K562 (cell line): ENCODE data around the gene GNAZ. TPM values are rescaled to one million over a fixed set of nuclear protein-coding genes. Genes with fewer than 3 reads are reported as not detected.

Experiments used
- ATAC-seq: fragments of 200-7000 bp; cut with Tn5 transposase; 3 replicates; pipeline ENCODE4 v1.9.1; 2020; ENCODE audit warnings: moderate library complexity
- BruUV-seq: library from RNA; stranded (reverse); fragments of 400-500 nt; replicated peaks from 2 replicates; lab custom pipeline; 2021; lab: Mats Ljungman, UMichigan
- CTCF ChIA-PET: fragments of 300-600 bp; formaldehyde crosslinking; extraction: SDS; loops from one replicate; lab custom pipeline; 2021; ENCODE audit warnings: low intra/inter-chr PET ratio; lab: Yijun Ruan, JAX
- POLR2A ChIA-PET: fragments of 300-600, 350-650 bp; sonication (Branson Sonifier 250); formaldehyde crosslinking; extraction: SDS; loops from one replicate; lab custom pipeline; 2021; ENCODE audit warnings: antibody characterized with exemption, inconsistent platforms; lab: Yijun Ruan, JAX
- DNase-seq, 4 experiments: peaks; one replicate each; pipeline versions ENCODE4 v3.0.0 to v3.0.0-alpha.2; 2011 to 2018; ENCODE audit warnings: low spot score in 3 of 4, mixed read lengths in 3 of 4; ENCODE audit errors: extremely low read depth in 1 of 4
- FAIRE-seq: peaks from 2 replicates; lab custom pipeline; 2011; peaks lifted over from hg19 to GRCh38; lab: Jason Lieb, UNC
- H2AFZ ChIP-seq: 2 replicates; pipeline ENCODE4 v1.6.0; 2011; ENCODE audit warnings: low read depth, low read length, control low read depth, inconsistent platforms
- H3K27ac ChIP-seq: fragments of 200-600 bp; 3 replicates; pipeline ENCODE4 v1.8.0; 2011; ENCODE audit warnings: low read depth, mild to moderate bottlenecking, control low read depth, inconsistent platforms, low read length, moderate library complexity, mixed read lengths; ENCODE audit errors: extremely low read depth
- H3K27me3 ChIP-seq, 2 experiments: fragments of 300-600 bp in 1 of 2; 2 replicates in 1 of 2; 3 replicates in 1 of 2; pipeline versions ENCODE4 v1.6.0 to v1.8.0; 2011; ENCODE audit warnings: inconsistent platforms in 2 of 2, low read length in 2 of 2, mild to moderate bottlenecking in 1 of 2, mixed read lengths in 1 of 2, moderate library complexity in 1 of 2; ENCODE audit not compliant: control insufficient read depth in 2 of 2, insufficient read depth in 2 of 2
- H3K36me3 ChIP-seq: fragments of 300-600 bp; 3 replicates; pipeline ENCODE4 v1.8.0; 2011; ENCODE audit warnings: mild to moderate bottlenecking, low read length, inconsistent platforms; ENCODE audit not compliant: control insufficient read depth, insufficient read depth
- H3K4me1 ChIP-seq, 2 experiments: fragments of 200-600 bp in 1 of 2; replicated peaks in 1 of 2; 2 replicates in 1 of 2; 3 replicates in 1 of 2; pipeline versions ENCODE4 v1.5.1 to v1.8.0; 2011; ENCODE audit warnings: inconsistent platforms in 2 of 2, low read length in 2 of 2, mild to moderate bottlenecking in 1 of 2, mixed read lengths in 1 of 2, moderate library complexity in 1 of 2; ENCODE audit not compliant: control insufficient read depth in 2 of 2, insufficient read depth in 2 of 2
- H3K4me2 ChIP-seq: 2 replicates; pipeline ENCODE4 v1.6.1; 2011; ENCODE audit warnings: low read length, control low read depth, inconsistent platforms, mixed read lengths; ENCODE audit not compliant: insufficient read depth
- H3K4me3 ChIP-seq: fragments of 200-600 bp; sonication (generic), shearing (Covaris generic); 2 replicates; pipeline ENCODE4 v1.5.1; 2016; ENCODE audit warnings: control low read depth, inconsistent platforms
- H3K79me2 ChIP-seq: fragments of 200-600 bp; 3 replicates; pipeline ENCODE4 v1.8.0; 2011; ENCODE audit warnings: low read length, inconsistent platforms; ENCODE audit not compliant: control insufficient read depth, insufficient read depth
- H3K9ac ChIP-seq, 2 experiments: 2 replicates each; pipeline versions ENCODE4 v1.6.0 to v1.6.1; 2011; ENCODE audit warnings: low read depth in 2 of 2, low read length in 2 of 2, control low read depth in 1 of 2, inconsistent platforms in 1 of 2, mild to moderate bottlenecking in 1 of 2, mixed read lengths in 1 of 2; ENCODE audit not compliant: insufficient read depth in 1 of 2
- H3K9me1 ChIP-seq: one replicate; pipeline ENCODE4 v1.6.0; 2011; ENCODE audit warnings: inconsistent platforms, mild to moderate bottlenecking, low read length, moderate library complexity; ENCODE audit not compliant: control insufficient read depth, insufficient read depth
- H3K9me3 ChIP-seq: replicated peaks from 2 replicates; pipeline ENCODE4 v1.5.1; 2011; ENCODE audit warnings: low read depth, low read length, inconsistent platforms; ENCODE audit not compliant: control insufficient read depth, insufficient read depth
- H4K20me1 ChIP-seq: replicated peaks from 2 replicates; pipeline ENCODE4 v1.6.1; 2011; ENCODE audit warnings: low read length, inconsistent platforms, mixed read lengths; ENCODE audit not compliant: control insufficient read depth, insufficient read depth
- KAT8 ChIP-seq: fragments of 450-650 bp; IDR thresholded peaks from 2 replicates; pipeline ENCODE4 v1.6.1; 2016; ENCODE audit warnings: low read depth, mild to moderate bottlenecking
- KLF10 ChIP-seq: fragments of 250-450 bp; sonication (Bioruptor Pico); IDR thresholded peaks from 2 replicates; pipeline ENCODE4 v1.6.1; 2021; ENCODE audit warnings: matching md5 sums
- LCOR ChIP-seq: sonication (generic); formaldehyde crosslinking; IDR thresholded peaks from 2 replicates; pipeline ENCODE4 v1.8.0; 2022; ENCODE audit warnings: mild to moderate bottlenecking, missing genetic modification reagents
- NFRKB ChIP-seq: fragments of 450-650 bp; IDR thresholded peaks from 2 replicates; pipeline ENCODE4 v1.6.1; 2016; ENCODE audit warnings: low read depth
- NFYB ChIP-seq: IDR thresholded peaks from 2 replicates; pipeline ENCODE4 v1.6.1; 2011; ENCODE audit warnings: mild to moderate bottlenecking, moderate library complexity; ENCODE audit not compliant: insufficient read length; ENCODE audit errors: extremely low read depth
- POLR2B ChIP-seq: fragments of 450-650 bp; IDR thresholded peaks from 2 replicates; pipeline ENCODE4 v1.6.1; 2018; ENCODE audit warnings: low read depth; ENCODE audit not compliant: partially characterized antibody
- RUNX1 ChIP-seq: sonication (generic); IDR thresholded peaks from 2 replicates; pipeline ENCODE4 v1.6.1; 2016; ENCODE audit warnings: antibody characterized with exemption, low read depth
- SAP30 ChIP-seq: fragments of 200-600 bp; sonication (generic); IDR thresholded peaks from 2 replicates; pipeline ENCODE4 v1.6.1; 2012; ENCODE audit warnings: borderline replicate concordance, low read depth, mild to moderate bottlenecking, moderate library complexity, low read length, control low read depth, inconsistent platforms; ENCODE audit not compliant: insufficient read depth, poor library complexity, severe bottlenecking
- SIN3A ChIP-seq, 2 experiments: fragments of 150-350 bp in 1 of 2; IDR thresholded peaks; 2 replicates each; pipeline ENCODE4 v1.6.1; 2011 to 2016; ENCODE audit warnings: borderline replicate concordance in 2 of 2, low read depth in 2 of 2, low read length in 2 of 2, mild to moderate bottlenecking in 2 of 2, moderate library complexity in 2 of 2; ENCODE audit not compliant: control insufficient read depth in 1 of 2
- SIN3B ChIP-seq: fragments of 450-650 bp; IDR thresholded peaks from 2 replicates; pipeline ENCODE4 v1.6.1; 2017; ENCODE audit warnings: low read depth, mild to moderate bottlenecking, moderate library complexity
- TBL1XR1 ChIP-seq, 2 experiments: IDR thresholded peaks; 2 replicates each; pipeline ENCODE4 v1.6.1; 2012; ENCODE audit warnings: improper control_type of control experiment in 2 of 2, low read length in 2 of 2, mild to moderate bottlenecking in 1 of 2
- TCF3 ChIP-seq: sonication (generic); formaldehyde crosslinking; IDR thresholded peaks from 2 replicates; pipeline ENCODE4 v1.4.0; 2020; ENCODE audit warnings: mild to moderate bottlenecking, missing genetic modification reagents
- XRCC4 ChIP-seq: IDR thresholded peaks from one replicate; pipeline ENCODE4 v1.6.1; 2011; ENCODE audit not compliant: insufficient read depth, insufficient read length; ENCODE audit errors: extremely low read depth
- ZNF133 ChIP-seq: fragments of 250-450 bp; sonication (Bioruptor Pico); IDR thresholded peaks from 2 replicates; pipeline ENCODE4 v1.4.0; 2020; ENCODE audit warnings: mild to moderate bottlenecking
- ZNF76 ChIP-seq: fragments of 250-450 bp; sonication (Bioruptor Pico); IDR thresholded peaks from 2 replicates; pipeline ENCODE4 v1.4.0; 2020; ENCODE audit warnings: mild to moderate bottlenecking, moderate library complexity, borderline replicate concordance
- WGBS: fragments of 100-300 bp; shearing (Covaris generic); methylation state at CpG from one replicate; pipeline ENCODE4 v1.1.6; 2016; ENCODE audit warnings: low coverage, mixed read lengths; ENCODE audit not compliant: insufficient coverage; ENCODE audit errors: missing lambda C conversion rate; 5-methylcytosine and 5-hydroxymethylcytosine counted together
- in situ Hi-C: fragments of 300-500 bp; cut with MboI; formaldehyde crosslinking; loops from 4 replicates; pipeline ENCODE4 v1.15.0; 2018; ENCODE audit warnings: inconsistent platforms, mixed read lengths
- intact Hi-C: fragments of 100-400 bp; cut with micrococcal nuclease; formaldehyde crosslinking; loops from 2 replicates; pipeline ENCODE4 v1.14.2; 2022
- polyA plus RNA-seq, 8 experiments: library from polyadenylated mRNA; depleted of rRNA in 4 of 8; stranded (reverse) in 5 of 8; unstranded in 3 of 8; fragments of >200 nt; fragmentation: Nextera tagmentation in 2 of 8; fragmentation: Illumina TruSeq in 1 of 8; extraction: Ambion mirVana in 2 of 8; extraction: Trizol in 1 of 8; gene quantifications; 2 replicates each; pipeline versions ENCODE4 v1.2.1 to v1.2.3, GENCODE V29; 2011 to 2014; ENCODE audit warnings: inconsistent platforms in 1 of 8, missing spikeins in 1 of 8
- total RNA-seq, 7 experiments: library from RNA; depleted of rRNA in 6 of 7; stranded (reverse); fragments of >200 nt in 6 of 7; fragmentation: Illumina TruSeq in 2 of 7; extraction: Trizol in 2 of 7; gene quantifications; 2 replicates each; pipeline versions ENCODE4 v1.2.1 to v1.2.3, GENCODE V29; 2011 to 2021; ENCODE audit warnings: low replicate concordance in 1 of 7
- TF ChIP-seq, protein P1 (sequence below), 2 experiments: fragments of 450-650 bp in 1 of 2; sonication (generic) in 1 of 2; formaldehyde crosslinking; conservative IDR thresholded peaks; 2 replicates each; pipeline versions ENCODE4 v1.4.0 to v1.8.1; 2020 to 2022; ENCODE audit warnings: mild to moderate bottlenecking in 1 of 2, missing genetic modification reagents in 1 of 2
- TF ChIP-seq, protein P2 (sequence below): fragments of 250-450 bp; sonication (Bioruptor Pico); IDR thresholded peaks from 2 replicates; pipeline ENCODE4 v1.9.0; 2021; ENCODE audit warnings: mild to moderate bottlenecking, inconsistent platforms
- TF ChIP-seq, protein P3 (sequence below): fragments of 250-450 bp; sonication (Bioruptor Pico); IDR thresholded peaks from 2 replicates; pipeline ENCODE4 v1.5.0; 2021

The GNAZ gene
- total and polyA plus RNA-seq, 9 of the 15 experiments (the other 6 are each of a cell fraction or from before 2014, with no cell fraction given), result 0.04 to 0.22 (median 0.13) TPM; not detected in 3

DNA sequence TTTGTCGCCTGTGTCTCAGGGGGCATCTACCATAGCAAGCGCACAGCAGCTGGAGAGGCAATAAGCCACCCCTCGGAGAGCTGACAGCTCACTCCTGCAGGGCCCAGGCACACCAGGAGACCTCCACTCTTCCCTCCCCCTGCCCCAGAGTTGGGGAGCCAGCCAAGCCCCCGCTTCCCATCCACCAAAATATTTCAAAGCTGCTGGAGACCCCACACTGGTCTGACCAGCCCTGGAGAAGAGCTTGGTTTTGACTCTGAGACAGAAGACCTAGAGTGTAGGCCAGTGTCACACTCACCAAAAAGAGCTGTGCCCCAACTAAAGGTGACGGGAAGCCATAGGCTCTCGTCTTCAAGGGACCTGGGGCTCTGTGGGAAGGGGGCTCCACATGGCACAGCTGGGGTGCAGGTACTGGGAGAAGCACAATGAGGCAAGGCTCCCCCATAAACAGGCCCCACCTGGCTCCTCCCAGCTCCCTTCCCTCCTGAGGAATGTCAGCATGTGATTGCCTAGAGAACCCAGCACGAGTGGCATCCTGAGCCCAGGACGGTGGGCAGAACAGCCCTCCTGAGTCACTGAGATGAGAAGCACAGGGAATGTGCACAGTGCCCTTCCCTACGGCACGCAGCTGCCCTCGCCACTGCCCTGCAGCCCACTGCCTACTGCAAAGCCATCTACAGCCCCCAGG, 5.8 kb upstream of the GNAZ start:
- Histone ChIP-seq H2AFZ (no peak overlapping the region), H4K20me1 (peaks cover 85% of the 10 kb centered on the region), H3K4me3 (no peak overlapping the region), H3K79me2 (no peaks in the 10 kb centered on the region), H3K9me1 (no peaks in the 10 kb centered on the region), H3K27ac (no peak overlapping the region), H3K27me3 (peaks cover 55 to 100% of the 10 kb centered on the region in 2 experiments), H3K4me1 (peaks cover under 1 to 7% of the 10 kb centered on the region in 2 experiments; a peak in 2 of 5 replicates), H3K4me2 (no peak overlapping the region), H3K9me3 (no peaks in the 10 kb centered on the region), H3K9ac (peak overlapping the region in 1 of 2 experiments; percentile 2; a peak in 1 of 4 replicates), H3K36me3 (no peaks in the 10 kb centered on the region)
- WGBS, result under 1% methylated on average over 11 of the region's 11 CpGs
- in situ Hi-C loops, result no loop called here
- FAIRE-seq (no peak), DNase-seq (no peak), ATAC-seq (peak; percentile 1; the same call in 1 of the 3 replicates)
- ChIA-PET POLR2A (interaction anchor here (0.7 to 9.0 kb wide), 15 partner anchors 9 to 353 kb away, joined by 3 to 100 read pairs (median 5); partner anchors contain the start of gene GNAZ), CTCF (interaction anchor here (0.5 kb wide), 1 partner anchor 37 kb away, joined by 5 read pairs; no protein-coding TSS in a partner anchor)
- intact Hi-C loops, result no loop called here
- no TSS peak for BruUV-seq
- no peak for TF ChIP-seq LCOR (CRISPR knock-in tag)
- no peak for TF ChIP-seq NFYB
- no peak for TF ChIP-seq KAT8
- no peak for TF ChIP-seq TCF3 (CRISPR knock-in tag)
- 0 out of 4 replicates have a peak, but pooled peaks of 1 of the 2 experiments have one; percentile 1 for TF ChIP-seq TBL1XR1 (IDR thresholded peaks at IDR 0.05; ENCODE audit: low read length in 2 of 2)
- TF ChIP-seq POLR2B, result no peak
- TF ChIP-seq SIN3B, result no peak
- no peak for TF ChIP-seq XRCC4
- no peak for TF ChIP-seq RUNX1
- TF ChIP-seq ZNF133 (CRISPR knock-in tag), result no peak
- TF ChIP-seq SIN3A (IDR thresholded peaks at IDR 0.05; ENCODE audit: borderline replicate concordance in 2 of 2, control insufficient read depth in 1 of 2, low read depth in 2 of 2, low read length in 2 of 2), result no peak
- no peak for TF ChIP-seq SAP30
- TF ChIP-seq, protein P1, sequence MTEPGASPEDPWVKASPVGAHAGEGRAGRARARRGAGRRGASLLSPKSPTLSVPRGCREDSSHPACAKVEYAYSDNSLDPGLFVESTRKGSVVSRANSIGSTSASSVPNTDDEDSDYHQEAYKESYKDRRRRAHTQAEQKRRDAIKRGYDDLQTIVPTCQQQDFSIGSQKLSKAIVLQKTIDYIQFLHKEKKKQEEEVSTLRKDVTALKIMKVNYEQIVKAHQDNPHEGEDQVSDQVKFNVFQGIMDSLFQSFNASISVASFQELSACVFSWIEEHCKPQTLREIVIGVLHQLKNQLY (CRISPR knock-in tag; conservative IDR thresholded peaks at IDR 0.05), result 0 out of 4 replicates have a peak, but pooled peaks of 1 of the 2 experiments have one; percentile 34
- TF ChIP-seq, protein P2, sequence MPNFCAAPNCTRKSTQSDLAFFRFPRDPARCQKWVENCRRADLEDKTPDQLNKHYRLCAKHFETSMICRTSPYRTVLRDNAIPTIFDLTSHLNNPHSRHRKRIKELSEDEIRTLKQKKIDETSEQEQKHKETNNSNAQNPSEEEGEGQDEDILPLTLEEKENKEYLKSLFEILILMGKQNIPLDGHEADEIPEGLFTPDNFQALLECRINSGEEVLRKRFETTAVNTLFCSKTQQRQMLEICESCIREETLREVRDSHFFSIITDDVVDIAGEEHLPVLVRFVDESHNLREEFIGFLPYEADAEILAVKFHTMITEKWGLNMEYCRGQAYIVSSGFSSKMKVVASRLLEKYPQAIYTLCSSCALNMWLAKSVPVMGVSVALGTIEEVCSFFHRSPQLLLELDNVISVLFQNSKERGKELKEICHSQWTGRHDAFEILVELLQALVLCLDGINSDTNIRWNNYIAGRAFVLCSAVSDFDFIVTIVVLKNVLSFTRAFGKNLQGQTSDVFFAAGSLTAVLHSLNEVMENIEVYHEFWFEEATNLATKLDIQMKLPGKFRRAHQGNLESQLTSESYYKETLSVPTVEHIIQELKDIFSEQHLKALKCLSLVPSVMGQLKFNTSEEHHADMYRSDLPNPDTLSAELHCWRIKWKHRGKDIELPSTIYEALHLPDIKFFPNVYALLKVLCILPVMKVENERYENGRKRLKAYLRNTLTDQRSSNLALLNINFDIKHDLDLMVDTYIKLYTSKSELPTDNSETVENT (CRISPR knock-in tag), result peak; percentile 58; the same call in 1 of the 2 replicates
- no peak for TF ChIP-seq KLF10 (CRISPR knock-in tag)
- no peak for TF ChIP-seq ZNF76 (CRISPR knock-in tag)
- no peak for TF ChIP-seq NFRKB
- TF ChIP-seq, protein P3, sequence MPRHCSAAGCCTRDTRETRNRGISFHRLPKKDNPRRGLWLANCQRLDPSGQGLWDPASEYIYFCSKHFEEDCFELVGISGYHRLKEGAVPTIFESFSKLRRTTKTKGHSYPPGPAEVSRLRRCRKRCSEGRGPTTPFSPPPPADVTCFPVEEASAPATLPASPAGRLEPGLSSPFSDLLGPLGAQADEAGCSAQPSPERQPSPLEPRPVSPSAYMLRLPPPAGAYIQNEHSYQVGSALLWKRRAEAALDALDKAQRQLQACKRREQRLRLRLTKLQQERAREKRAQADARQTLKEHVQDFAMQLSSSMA (CRISPR knock-in tag), result no peak
